CD14-positive monocyte (primary cell): ENCODE results near the gene HOXC9. TPM values are rescaled to one million over a fixed set of nuclear protein-coding genes. Genes with fewer than 3 reads are reported as not detected.
A peak's percentile ranks its signal among the peaks of the same experiment; 100 is the strongest.

ENCODE experiments used
- DNase-seq, 3 donors: peaks; one replicate each; pipeline ENCODE4 v3.0.0-alpha.2; 2011 to 2022
- H2AFZ ChIP-seq: 2 replicates; pipeline ENCODE4 v1.6.0; 2012; ENCODE audit warnings: mild to moderate bottlenecking, low read depth, low read length, inconsistent platforms; ENCODE audit not compliant: insufficient read depth, poor library complexity, severe bottlenecking
- H3K27ac ChIP-seq, 2 donors: 1 replicate in 1 of 2; 2 replicates in 1 of 2; pipeline ENCODE4 v1.5.1; 2012 to 2013; ENCODE audit warnings: low read length in 2 of 2, control low read depth in 1 of 2, inconsistent platforms in 1 of 2, low read depth in 1 of 2, mild to moderate bottlenecking in 1 of 2
- H3K27me3 ChIP-seq, 2 donors: one replicate each; pipeline versions ENCODE4 v1.6.0 to v1.6.1; 2011 to 2013; ENCODE audit warnings: low read length in 2 of 2; ENCODE audit not compliant: control insufficient read depth in 2 of 2, insufficient read depth in 2 of 2
- H3K36me3 ChIP-seq, 2 donors: replicated peaks in 1 of 2; 1 replicate in 1 of 2; 2 replicates in 1 of 2; pipeline versions ENCODE4 v1.5.1 to v1.6.1; 2012 to 2013; ENCODE audit warnings: low read length in 2 of 2, control low read depth in 1 of 2, inconsistent platforms in 1 of 2, mild to moderate bottlenecking in 1 of 2; ENCODE audit not compliant: insufficient read depth in 2 of 2, control insufficient read depth in 1 of 2
- H3K4me1 ChIP-seq, 2 donors: 1 replicate in 1 of 2; 2 replicates in 1 of 2; pipeline versions ENCODE4 v1.5.1 to v1.6.1; 2012 to 2013; ENCODE audit warnings: low read length in 2 of 2, control low read depth in 1 of 2, inconsistent platforms in 1 of 2, mild to moderate bottlenecking in 1 of 2, moderate library complexity in 1 of 2; ENCODE audit not compliant: insufficient read depth in 2 of 2, control insufficient read depth in 1 of 2
- H3K4me2 ChIP-seq: replicated peaks from 2 replicates; pipeline ENCODE3; 2012; ENCODE audit warnings: low read length, moderate library complexity, mild to moderate bottlenecking; ENCODE audit not compliant: poor library complexity, severe bottlenecking; ENCODE audit errors: extremely low read depth
- H3K4me3 ChIP-seq, 3 experiments: fragments of 200-600 bp in 1 of 3; sonication (generic) in 1 of 3; replicated peaks in 1 of 3; 1 replicate in 2 of 3; 2 replicates in 1 of 3; pipeline ENCODE4 v1.5.1; 2011 to 2013; ENCODE audit warnings: low read length in 3 of 3, mild to moderate bottlenecking in 3 of 3, control low read depth in 2 of 3, low read depth in 2 of 3, inconsistent platforms in 1 of 3, moderate library complexity in 1 of 3
- H3K79me2 ChIP-seq: 2 replicates; pipeline ENCODE4 v1.6.0; 2012; ENCODE audit warnings: mild to moderate bottlenecking, control low read depth, inconsistent platforms, low read length, moderate library complexity; ENCODE audit not compliant: insufficient read depth
- H3K9ac ChIP-seq: 2 replicates; pipeline ENCODE4 v1.6.0; 2017; ENCODE audit warnings: low read length, mild to moderate bottlenecking; ENCODE audit not compliant: insufficient read depth, poor library complexity, severe bottlenecking
- H3K9me3 ChIP-seq, 2 donors: replicated peaks in 1 of 2; 1 replicate in 1 of 2; 2 replicates in 1 of 2; pipeline versions ENCODE4 v1.5.1 to v1.6.1; 2012 to 2013; ENCODE audit warnings: low read length in 2 of 2, control low read depth in 1 of 2; ENCODE audit not compliant: control insufficient read depth in 1 of 2, insufficient read depth in 1 of 2
- H4K20me1 ChIP-seq: 2 replicates; pipeline ENCODE4 v1.6.0; 2012; ENCODE audit warnings: mild to moderate bottlenecking, low read length, control low read depth, moderate library complexity; ENCODE audit not compliant: insufficient read depth
- H3K27ac Mint-ChIP-seq, 7 donors: one replicate each; pipeline ENCODE4 v1.8.0; 2020; ENCODE audit warnings: mild to moderate bottlenecking in 7 of 7, mixed read lengths in 7 of 7, moderate library complexity in 6 of 7, inconsistent platforms in 2 of 7
- H3K27me3 Mint-ChIP-seq, 3 donors: one replicate each; pipeline ENCODE4 v1.8.0; 2021 to 2022; ENCODE audit warnings: low read depth in 3 of 3, mild to moderate bottlenecking in 3 of 3, mixed read lengths in 3 of 3, moderate library complexity in 3 of 3, inconsistent platforms in 1 of 3
- H3K36me3 Mint-ChIP-seq, 2 donors: one replicate each; pipeline ENCODE4 v1.8.0; 2020; ENCODE audit warnings: mixed read lengths in 2 of 2, inconsistent platforms in 1 of 2, mild to moderate bottlenecking in 1 of 2
- H3K4me1 Mint-ChIP-seq: one replicate; pipeline ENCODE4 v1.8.0; 2020; ENCODE audit warnings: mild to moderate bottlenecking, mixed read lengths
- H3K4me3 Mint-ChIP-seq, 2 donors: one replicate each; pipeline ENCODE4 v1.8.0; 2020; ENCODE audit warnings: mild to moderate bottlenecking in 2 of 2, mixed read lengths in 2 of 2, moderate library complexity in 1 of 2
- H3K9me3 Mint-ChIP-seq, 7 donors: one replicate each; pipeline ENCODE4 v1.8.0; 2020 to 2022; ENCODE audit warnings: mixed read lengths in 7 of 7, mild to moderate bottlenecking in 6 of 7, moderate library complexity in 6 of 7, inconsistent platforms in 2 of 7
- WGBS: methylation state at CpG from one replicate; pipeline ENCODE4 v1.1.5; 2013; ENCODE audit warnings: missing lambda C conversion rate; ENCODE audit not compliant: insufficient coverage; 5-methylcytosine and 5-hydroxymethylcytosine counted together
- intact Hi-C, 2 donors: fragments of 100-400 bp; cut with micrococcal nuclease; formaldehyde crosslinking; loops; one replicate each; pipeline versions ENCODE4 v1.15.0 to v1.15.1; 2023
- polyA plus RNA-seq, 3 donors: library from polyadenylated mRNA; depleted of rRNA in 1 of 3; unstranded in 2 of 3; stranded (reverse) in 1 of 3; fragments of 300-500 nt in 2 of 3; fragments of >200 nt in 1 of 3; fragmentation: Illumina TruSeq in 2 of 3; gene quantifications; 1 replicate in 2 of 3; 2 replicates in 1 of 3; pipeline ENCODE4 v1.2.3, GENCODE V29; 2012 to 2021
- TF ChIP-seq, protein P1 (sequence below): fragments of 200-600 bp; IDR thresholded peaks from one replicate; pipeline ENCODE4 v1.8.0; 2022; ENCODE audit warnings: antibody characterized with exemption, mild to moderate bottlenecking

The HOXC9 gene
- polyA plus RNA-seq, 3 donors: not detected

DNA sequence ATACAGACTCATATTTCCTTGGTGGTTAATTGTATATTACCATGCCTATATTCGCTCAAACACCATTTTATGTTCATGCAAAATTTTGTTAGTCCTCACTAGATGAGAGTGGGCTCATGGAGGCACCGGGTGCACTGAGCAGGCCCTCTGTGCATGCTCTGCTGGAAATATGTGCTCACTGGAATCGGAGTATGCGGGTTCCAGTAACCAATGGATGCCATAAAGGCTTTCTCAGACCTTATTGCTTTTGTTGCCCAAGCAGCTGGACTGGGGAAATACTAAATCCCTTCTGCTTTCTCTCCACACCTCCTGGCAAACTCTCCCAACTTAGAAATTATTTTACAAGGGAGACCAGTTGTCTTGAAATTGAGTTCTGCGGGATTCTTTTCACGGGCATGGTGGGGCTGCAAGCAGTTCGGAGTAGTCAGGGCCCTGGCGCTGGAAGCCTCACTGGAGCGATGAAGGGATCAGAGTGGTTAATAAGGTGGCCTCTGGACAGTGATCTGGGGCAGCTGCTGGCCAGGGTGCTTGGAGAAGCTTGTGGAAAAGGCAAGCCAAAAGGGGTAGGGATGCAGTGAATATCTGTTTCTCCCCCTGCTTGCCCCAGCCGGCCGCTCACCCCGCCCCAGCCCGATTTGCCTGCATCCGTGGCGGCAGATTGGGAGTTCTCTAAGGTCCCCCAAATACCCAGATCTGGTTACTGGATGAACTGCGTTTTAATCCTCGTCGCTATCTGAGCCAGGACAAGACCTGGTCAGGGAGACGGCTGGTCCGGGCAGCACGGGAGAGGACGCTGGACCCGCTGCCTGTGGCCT, 20.8 kb downstream of the HOXC9 start:
- Mint-ChIP-seq H3K4me3 (peak overlapping the region in 1 of 2 donors; percentile 69), H3K27me3 (peaks cover 95 to 100% (median 98%) of the 10 kb centered on the region in 3 donors), H3K4me1 (peaks cover 20% of the 10 kb centered on the region), H3K27ac (no peak overlapping the region), H3K9me3 (peaks cover 0 to 27% (median 11%) of the 10 kb centered on the region in 7 donors), H3K36me3 (peaks cover 0 to 7% of the 10 kb centered on the region in 2 donors)
- intact Hi-C loops: no loop called here
- peaks cover 14 to 16% of the 10 kb centered on the region in 2 donors for H3K4me1 ChIP-seq
- H4K20me1 ChIP-seq: no peaks in the 10 kb centered on the region
- no peaks in the 10 kb centered on the region for H3K79me2 ChIP-seq
- H3K9me3 ChIP-seq: peaks cover 10 to 33% of the 10 kb centered on the region in 2 donors
- H3K9ac ChIP-seq: no peak overlapping the region
- 63% methylated on average over 20 of the region's 23 CpGs for WGBS
- TF ChIP-seq, protein P1, sequence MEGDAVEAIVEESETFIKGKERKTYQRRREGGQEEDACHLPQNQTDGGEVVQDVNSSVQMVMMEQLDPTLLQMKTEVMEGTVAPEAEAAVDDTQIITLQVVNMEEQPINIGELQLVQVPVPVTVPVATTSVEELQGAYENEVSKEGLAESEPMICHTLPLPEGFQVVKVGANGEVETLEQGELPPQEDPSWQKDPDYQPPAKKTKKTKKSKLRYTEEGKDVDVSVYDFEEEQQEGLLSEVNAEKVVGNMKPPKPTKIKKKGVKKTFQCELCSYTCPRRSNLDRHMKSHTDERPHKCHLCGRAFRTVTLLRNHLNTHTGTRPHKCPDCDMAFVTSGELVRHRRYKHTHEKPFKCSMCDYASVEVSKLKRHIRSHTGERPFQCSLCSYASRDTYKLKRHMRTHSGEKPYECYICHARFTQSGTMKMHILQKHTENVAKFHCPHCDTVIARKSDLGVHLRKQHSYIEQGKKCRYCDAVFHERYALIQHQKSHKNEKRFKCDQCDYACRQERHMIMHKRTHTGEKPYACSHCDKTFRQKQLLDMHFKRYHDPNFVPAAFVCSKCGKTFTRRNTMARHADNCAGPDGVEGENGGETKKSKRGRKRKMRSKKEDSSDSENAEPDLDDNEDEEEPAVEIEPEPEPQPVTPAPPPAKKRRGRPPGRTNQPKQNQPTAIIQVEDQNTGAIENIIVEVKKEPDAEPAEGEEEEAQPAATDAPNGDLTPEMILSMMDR: no peak
- H2AFZ ChIP-seq: no peak overlapping the region
- no peak overlapping the region for H3K4me2 ChIP-seq
- H3K36me3 ChIP-seq: no peaks in the 10 kb centered on the region
- DNase-seq: no peak
- no peak overlapping the region for H3K27ac ChIP-seq
- no peak overlapping the region for H3K4me3 ChIP-seq
- H3K27me3 ChIP-seq: peaks cover 95 to 100% of the 10 kb centered on the region in 2 donors

DNA sequence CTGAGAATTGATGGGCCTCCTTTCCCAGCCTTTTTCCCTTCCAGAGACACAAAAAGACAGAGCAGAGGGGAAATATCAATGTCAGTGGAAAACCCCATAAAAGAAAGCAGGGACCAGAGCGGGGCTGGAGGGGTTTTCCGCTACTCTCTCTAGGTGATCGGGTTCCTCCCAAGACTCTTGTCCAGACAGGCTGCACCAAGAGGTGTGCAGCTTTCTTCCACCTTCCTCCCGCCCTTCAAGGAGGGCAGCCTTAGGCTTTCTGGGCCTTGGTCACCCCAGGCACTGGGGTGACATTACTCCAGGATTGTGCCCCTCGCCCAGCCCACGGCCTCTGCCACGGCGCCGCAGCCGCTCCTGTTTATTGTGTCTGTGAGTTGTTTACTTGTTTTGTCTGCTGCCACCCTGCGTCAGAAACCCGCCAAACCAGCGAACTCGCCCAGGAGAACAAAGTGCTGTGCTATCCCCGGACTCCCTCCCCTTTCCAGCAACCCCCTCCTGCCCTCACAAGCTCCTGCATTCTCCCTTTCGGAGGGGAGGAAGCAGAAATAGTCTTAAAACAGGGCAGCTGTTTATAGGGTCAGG, 21.6 kb downstream of the HOXC9 start:
- peaks cover 95 to 100% (median 98%) of the 10 kb centered on the region in 3 donors for H3K27me3 Mint-ChIP-seq
- no peak for DNase-seq
- Histone ChIP-seq H3K9ac (no peak overlapping the region), H2AFZ (no peak overlapping the region), H4K20me1 (no peaks in the 10 kb centered on the region), H3K36me3 (no peaks in the 10 kb centered on the region), H3K4me1 (peaks cover 14 to 16% of the 10 kb centered on the region in 2 donors), H3K79me2 (no peaks in the 10 kb centered on the region), H3K4me2 (no peak overlapping the region), H3K4me3 (no peak overlapping the region), H3K27ac (no peak overlapping the region), H3K27me3 (peaks cover 96 to 100% of the 10 kb centered on the region in 2 donors), H3K9me3 (peaks cover 10 to 38% of the 10 kb centered on the region in 2 donors)
- intact Hi-C loops: no loop called here
- peaks cover 20% of the 10 kb centered on the region for H3K4me1 Mint-ChIP-seq
- peak overlapping the region in 1 of 2 donors; percentile 69 for H3K4me3 Mint-ChIP-seq
- no peak overlapping the region for H3K27ac Mint-ChIP-seq
- peaks cover 0 to 7% of the 10 kb centered on the region in 2 donors for H3K36me3 Mint-ChIP-seq
- TF ChIP-seq, protein P1: no peak
- peaks cover 0 to 27% (median 11%) of the 10 kb centered on the region in 7 donors for H3K9me3 Mint-ChIP-seq
- 64% methylated on average over 9 of the region's 16 CpGs for WGBS
